Stimulated activated CD4-positive, alpha-beta T cell treated with anti-CD3 and anti-CD28 coated beads, Interleukin-1b, Interleukin-23, amount 100 ng/mL, for 1 hour (primary cell): ENCODE results near the gene LRMDA.

Experiments
- DNase-seq, 2 donors: peaks; one replicate each; pipeline ENCODE4 v3.0.0-alpha.2; 2020; ENCODE audit warnings: low read depth in 2 of 2

The LRMDA gene

DNA sequence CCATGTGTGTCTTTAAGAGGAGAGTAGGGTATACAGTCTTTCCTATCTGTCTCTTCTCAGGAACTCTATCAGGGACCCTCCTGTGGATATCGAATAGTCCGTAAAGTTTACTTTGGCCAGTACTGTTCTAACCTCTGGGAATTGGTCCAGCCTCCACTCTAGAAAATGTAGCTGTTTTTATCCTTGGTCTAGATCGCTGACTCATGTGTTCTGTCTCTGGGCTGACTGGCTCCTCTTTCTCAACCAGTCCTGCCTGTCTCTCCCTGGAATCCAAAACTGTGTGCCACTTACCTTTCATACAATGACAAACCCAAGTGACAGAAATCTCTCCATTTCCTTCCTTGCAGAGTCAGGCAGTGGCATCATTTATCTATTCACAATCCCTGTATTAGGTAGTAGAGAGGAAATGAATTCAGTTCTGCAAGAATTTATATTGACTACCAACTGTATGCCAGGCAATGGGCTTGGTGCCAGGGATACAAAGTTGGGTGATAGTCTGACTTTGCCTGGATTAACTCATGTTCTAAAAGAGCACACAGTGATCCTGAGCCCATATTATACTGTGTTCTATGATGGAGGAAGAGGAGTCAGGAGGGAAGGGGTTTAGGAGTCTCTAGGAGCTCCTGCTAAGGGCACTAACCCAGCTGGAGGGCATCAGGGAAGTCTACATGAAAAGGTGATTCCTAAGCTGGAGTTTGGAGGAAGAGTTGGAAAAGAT lies 232.7 kb downstream of the LRMDA start:
- no peak for DNase-seq

DNA sequence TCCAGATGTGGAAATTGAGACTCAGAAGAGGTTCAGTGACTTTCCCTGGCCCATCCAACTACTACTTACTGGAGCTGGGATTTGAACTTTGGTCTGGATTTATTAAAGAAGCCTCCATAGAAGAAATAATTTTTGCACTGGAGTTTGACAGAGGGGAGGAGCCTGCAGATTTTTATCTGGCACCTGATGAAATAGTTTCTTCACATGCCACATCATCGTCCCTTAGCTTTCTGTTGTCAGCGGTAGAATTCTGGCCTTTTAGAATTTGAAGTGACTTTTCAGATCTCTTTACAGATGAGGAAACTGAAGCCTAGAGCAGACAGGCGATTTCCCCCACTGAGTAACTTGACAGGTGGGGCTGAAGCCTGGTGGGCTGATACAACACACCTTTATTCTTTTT lies 233.5 kb downstream of the LRMDA start:
- no peak for DNase-seq

DNA sequence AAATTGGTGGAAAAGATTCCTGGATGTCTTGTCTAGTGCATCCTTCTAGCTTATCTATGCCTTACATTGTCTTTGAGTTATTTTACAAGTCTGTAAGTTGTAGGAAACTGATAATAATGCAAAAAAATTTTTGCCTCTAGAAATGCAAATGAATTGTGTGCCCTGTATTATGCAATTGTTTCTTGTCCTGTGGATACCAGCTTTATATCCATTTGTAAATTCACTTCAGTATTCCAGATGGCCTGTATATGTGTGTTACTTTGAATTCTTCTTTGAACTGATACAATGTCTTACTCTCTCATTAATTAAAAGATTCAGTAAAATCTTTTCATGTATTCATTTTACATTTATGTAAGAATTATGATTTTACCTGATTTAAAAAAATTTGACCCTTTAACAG lies 234.3 kb downstream of the LRMDA start:
- DNase-seq: no peak

DNA sequence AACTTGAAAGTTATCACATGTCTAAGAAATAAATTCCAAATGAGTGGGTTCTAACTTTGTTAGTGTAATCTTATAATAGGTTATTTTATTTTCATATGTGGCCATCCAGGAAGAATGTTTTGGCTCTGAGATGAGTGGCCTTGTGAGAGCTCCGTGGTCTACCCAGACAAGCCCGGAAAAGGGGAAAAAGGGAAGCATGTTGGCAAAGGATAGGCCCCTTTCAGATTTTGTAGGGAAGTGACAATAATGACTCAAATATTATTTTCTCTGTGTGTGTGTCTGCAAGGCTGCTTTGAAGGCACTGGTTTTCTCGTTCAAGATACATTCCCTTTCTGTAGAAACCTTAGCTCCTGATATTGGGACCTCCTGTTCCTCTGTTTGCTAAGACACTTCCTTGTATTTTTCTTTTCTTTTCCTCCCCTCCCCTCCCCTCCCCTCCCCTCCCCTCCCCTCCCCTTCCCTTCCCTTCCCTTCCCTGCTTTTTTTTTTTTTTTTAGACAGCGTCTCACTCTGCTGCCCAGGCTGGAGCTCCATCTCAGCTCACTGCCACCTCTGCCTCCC lies 240.8 kb downstream of the LRMDA start:
- no peak for DNase-seq

DNA sequence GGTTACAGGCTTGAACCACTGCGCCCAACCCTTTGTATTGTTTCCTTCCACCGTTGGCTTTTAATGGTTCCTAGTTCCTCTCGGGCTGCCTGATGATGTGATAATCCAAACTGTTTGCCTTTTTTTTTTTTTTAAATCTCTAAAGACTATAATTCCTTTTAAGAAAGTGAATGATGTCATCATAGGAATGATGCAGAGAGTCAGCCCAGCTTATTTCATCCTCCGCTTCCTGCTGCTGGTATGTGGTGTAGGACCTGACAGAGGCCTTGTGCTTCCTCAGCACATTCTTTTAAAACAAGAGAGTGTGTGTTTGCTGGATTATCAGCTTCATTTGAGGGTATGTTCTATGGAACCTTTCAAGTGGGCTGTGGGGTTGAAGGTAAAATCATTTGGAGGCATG lies 241.4 kb downstream of the LRMDA start:
- no peak for DNase-seq

DNA sequence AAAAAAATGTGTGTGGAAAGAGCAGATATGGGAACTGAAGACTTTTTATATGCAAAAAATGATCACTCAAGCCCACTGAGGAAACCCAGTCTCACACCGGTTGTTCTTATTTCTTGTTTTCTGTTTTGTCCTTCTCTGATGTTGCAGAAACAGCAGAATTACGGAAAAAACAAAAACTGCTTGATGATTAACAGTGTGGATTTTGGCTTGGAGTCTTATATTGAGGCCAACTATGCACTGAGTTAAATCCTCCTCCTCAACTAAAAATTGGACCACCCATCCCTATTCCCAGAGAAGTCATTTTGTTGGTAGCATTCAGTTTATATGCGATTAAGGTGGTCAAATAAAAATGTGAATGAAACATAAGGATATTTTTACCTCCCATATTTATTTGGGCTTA lies 246.1 kb downstream of the LRMDA start:
- DNase-seq: no peak

DNA sequence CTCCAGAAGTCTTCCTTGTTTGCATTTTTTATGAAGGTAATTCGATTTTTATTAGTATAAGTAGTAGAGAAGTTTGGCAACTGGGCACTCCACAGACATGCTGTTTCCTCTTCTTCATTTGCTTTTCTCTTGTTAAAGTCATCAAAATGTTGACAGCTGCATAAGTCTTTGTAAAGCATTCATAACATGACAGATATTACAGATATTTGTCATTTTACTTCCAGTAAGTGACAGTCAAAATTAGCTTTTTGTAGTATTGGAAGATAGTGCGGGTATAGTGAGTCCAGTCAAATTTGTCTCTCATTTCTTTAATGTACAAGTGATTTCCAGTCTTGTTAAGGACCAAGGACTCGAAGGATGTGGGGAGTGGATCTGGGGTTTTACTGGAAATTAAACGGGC lies 247.1 kb downstream of the LRMDA start:
- DNase-seq: no peak

DNA sequence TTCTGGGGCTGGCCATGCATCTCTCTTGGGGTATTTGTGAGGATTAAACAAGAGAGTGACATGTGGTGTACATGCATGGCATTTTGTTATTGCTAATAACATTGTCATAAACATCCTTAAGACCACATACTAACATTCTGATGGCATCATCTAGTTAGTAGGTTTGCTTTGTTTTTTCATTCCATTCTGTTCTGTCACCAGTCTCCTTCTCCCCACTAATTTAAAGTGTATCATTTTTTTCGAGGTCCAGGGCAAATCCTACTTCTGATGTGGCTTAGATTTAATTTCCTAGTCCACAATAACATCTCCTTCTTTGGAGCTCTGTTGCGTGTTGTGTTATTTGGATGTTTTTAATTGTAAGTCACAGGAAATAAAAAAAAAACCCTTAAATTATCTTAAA lies 248.1 kb downstream of the LRMDA start:
- no peak for DNase-seq

DNA sequence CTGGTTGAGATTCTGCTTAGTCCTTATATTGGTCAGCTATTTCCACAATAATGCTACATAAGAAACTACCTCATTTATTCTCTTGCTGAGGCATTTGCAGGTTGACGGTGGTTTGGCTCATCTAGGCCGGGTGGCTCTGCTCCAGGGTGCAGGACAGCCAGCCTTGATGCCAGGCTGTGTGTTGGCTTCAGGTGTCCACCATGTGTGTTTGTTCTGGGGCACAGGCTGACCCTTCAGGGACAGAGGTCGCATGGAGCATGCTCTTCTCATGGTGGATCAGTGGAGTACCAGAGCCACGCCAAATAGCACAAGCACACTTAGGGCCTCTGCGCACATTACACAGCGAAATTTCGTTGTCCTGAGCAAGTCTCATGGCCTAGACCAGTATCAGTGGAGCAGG lies 249.9 kb downstream of the LRMDA start:
- DNase-seq: no peak

DNA sequence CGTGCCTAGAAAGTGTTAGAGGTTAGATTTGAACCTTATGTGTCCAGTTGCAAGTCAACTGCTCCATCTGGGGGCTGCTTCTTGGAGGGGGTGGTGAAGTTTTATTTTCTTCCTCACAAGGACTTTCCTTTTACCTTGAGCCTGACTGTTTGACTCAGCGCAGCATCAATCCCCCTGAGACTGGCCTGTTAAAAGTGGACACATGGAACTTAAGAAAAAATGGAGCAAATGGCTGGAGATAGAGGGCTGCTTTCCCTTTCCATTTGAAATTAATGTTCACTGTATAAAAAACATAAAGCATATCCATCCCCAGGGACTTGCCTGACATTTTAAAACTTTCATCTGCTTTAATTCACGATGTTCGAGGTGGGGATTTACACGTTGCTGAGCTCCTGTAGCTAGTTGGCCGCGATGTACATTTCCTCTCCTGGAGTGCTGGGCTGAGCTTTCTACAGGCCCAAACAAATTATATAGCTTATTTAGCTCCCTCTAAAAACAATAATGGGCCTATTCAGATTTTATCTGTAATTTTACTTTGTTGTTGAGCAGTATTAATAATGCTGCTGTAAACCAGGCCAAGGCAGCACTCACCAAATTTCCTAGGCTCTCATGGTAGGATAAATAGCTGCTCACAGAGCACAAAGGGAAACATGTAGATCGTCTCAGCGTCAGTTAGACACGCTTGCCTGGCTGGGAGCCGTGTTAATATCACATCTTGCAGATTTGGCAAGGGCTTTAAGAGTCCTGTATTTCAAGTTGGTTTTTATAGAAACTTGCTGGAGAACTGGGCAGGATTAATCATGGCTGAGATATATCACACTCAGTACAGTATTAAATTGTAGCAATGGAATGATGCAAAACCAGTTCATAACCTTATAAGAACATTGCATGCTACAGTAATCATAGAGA lies 251.5 kb downstream of the LRMDA start:
- DNase-seq: no peak

DNA sequence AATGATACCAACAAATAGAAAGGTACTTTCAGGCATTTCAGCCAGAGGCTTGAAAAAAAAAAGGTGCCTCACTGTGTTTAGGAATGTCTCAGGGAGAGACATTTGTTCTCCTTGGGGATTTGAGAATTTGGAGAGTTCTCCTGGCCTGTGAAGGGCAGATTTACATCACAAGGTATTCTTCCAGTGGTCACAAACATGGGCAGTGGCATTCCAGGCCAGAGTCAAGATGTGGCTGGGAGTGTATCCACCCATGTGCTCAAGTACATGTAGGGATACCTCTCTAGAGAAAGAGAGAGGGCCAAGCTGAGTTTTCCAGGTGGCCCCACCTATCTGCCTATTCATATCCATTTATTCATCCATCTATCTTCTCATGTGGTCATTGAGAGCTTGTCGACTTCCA lies 253.8 kb downstream of the LRMDA start:
- no peak for DNase-seq

DNA sequence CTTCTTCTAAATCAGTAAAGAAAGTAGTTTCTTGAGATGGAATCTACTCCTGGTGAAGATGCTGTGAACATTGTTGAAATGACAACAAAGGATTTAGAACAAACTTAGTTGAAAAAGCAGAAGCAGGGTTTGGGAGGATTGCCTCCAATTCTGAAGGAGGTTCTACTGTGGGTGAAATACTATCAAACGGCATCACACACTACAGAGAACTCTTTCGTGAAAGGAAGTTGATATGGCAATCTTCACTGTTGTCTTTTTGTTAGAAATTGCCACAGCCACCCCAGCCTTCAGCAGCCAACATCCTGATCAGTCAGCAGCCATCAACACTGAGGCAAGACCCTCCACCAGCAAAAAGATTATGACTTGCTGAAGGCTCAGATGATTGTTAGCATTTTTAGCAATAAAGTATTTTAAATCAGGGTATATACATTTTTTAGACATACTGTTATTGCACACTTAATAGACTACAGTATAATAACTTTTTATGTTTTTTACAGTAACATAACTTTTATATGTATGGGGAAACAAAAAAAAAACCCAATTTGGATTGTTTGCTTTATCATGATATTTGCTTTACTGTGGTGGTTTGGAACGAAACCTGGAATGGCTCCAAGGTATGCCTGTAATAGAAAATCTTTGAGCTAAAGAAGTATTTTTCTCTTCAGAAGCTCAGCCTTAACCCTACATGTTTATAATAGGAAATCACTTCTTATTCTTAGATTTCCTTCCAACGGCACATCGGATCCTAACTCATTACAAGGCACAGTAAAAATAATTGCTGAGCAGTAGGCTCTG lies 257.3 kb downstream of the LRMDA start:
- no peak for DNase-seq

DNA sequence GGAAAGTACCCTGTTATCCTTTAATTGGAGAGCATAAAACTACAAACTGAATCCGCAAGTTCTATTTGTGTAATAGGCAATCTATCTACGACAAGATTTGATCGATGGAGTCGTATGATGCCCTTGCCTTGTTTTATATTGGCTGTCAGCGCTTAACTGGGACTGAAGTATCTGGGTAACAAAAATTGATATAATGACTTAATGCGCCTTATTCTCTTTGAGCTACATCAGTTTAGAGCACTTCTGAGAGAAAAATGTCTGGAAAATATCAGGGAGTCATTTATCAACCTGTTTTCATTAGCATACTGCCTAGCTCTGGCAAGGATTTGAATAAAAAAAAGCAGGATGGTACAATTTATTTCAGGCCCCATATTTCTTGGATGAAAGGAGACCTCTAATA lies 262.1 kb downstream of the LRMDA start:
- no peak for DNase-seq

DNA sequence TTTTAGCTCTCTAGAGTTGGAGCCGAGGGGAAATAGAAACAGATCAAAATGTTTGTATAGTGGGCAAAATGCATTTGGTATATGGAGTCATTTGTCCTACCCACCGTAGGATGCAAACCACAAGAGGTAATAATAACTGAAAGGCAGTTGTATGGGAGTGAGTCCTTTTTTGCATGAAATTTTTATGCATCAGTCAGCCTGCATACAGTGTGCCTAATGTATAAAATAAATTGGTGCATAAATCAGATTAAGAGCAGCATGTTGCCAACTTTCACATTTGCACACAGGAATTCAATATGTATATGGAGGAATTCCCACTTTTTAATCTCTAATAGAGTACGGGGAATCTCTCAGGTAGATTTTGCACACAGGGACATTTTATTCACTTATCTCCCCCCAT lies 262.8 kb downstream of the LRMDA start:
- DNase-seq: no peak

DNA sequence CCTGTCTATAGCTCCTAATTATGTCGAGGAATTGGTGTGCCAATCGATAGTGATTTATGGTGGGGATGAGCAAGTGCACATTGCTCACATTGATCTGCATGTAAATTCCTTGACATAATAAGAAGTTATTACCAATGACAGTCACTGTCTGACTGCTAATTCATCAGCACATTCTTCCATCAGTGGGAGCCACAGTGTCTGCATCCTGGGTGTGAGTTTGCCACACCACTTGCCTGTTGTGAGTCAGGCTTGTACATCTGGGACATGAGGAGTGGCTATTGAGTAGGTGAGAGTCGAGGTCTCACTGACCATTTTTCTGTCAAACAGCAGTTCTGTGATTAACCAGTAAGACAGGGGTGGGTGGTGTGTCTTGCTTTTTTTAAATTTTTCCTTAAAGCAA lies 263.4 kb downstream of the LRMDA start:
- no peak for DNase-seq

DNA sequence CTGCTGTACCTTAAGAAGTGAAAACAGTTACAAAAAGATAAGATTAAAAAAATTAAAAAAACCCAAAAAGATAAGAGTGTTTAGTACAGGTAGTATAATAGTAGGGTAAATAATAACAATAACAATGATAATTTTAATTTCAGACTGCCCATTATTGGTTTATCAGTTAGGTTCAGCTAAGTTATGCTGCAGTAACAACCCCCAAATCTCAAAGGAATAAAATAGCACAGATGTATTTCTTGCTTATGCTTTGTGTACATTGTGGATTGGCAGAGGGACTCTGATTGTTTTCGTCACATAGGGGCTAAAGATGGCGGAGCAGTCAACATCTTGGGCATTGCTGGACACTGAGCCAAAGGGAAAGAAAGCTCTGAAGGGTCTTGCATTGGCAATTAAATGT lies 264.6 kb downstream of the LRMDA start:
- no peak for DNase-seq

DNA sequence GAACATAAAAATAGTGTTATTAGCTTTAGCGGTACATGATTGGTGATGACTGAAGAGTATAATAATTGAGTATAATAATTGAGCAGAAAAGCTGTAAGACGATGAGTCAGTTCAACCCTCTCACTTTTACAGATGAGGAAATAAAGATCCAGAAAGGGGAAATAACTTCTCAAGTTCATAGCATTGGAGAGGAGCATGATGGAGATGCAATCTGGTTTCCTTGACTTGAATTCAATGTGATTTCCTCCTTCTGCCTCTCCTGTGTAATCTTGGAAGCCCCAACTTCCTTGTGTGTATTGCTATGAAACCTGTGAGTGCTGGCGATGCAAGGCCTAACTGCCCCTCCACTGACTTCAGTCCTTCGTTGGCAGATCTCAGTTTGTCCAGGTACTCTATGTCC lies 265.1 kb downstream of the LRMDA start:
- DNase-seq: no peak

DNA sequence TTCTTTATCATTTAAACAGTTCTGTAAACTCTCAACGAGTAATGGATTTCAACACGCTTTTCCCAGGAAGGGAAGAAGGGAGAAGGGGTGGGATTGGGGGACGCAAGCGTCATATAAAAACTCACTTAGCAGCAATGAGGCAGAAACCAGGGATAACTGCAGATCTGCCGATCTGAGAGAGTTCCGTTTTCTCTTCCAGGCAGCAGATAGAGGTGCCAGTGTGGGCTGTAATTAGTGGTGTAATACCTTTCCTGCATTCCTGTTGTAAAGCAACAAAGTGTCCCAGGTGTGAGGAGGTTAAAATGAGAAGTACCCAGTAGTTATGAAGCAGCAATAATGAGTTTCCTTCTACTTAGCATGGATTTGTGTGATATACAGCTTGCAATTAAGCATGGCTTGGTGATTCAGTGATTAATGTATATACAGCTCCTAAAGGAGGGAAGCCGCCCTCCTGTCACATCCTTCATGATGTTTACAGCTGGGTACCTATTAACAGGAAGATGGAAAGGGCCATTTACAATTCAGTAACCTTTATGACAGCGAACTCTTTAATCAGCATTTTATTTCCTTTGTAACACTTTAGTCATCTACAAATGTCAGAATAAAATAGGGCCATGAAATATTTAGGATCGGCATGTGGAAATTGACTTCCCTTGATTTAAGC lies 271.9 kb downstream of the LRMDA start:
- DNase-seq: no peak

DNA sequence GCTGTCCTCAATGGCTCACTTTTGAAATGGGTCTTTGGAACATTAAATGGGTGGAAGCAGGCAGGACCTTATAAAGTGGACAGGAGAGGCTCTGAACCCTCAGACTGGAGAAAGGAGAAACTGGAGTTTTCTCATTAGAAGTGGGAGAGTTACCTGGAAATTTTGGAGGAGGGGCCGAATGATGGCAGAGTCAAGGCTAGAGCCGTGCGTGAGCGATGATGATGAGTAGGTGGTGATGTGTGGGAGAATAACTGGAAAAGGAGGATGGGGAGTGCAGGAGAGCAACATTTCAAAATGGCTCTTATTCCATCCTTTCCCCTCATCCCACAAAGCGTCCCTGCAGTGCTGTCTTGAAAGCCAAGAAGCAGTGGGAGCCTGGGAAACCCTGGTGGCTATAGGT lies 274.0 kb downstream of the LRMDA start:
- no peak for DNase-seq

DNA sequence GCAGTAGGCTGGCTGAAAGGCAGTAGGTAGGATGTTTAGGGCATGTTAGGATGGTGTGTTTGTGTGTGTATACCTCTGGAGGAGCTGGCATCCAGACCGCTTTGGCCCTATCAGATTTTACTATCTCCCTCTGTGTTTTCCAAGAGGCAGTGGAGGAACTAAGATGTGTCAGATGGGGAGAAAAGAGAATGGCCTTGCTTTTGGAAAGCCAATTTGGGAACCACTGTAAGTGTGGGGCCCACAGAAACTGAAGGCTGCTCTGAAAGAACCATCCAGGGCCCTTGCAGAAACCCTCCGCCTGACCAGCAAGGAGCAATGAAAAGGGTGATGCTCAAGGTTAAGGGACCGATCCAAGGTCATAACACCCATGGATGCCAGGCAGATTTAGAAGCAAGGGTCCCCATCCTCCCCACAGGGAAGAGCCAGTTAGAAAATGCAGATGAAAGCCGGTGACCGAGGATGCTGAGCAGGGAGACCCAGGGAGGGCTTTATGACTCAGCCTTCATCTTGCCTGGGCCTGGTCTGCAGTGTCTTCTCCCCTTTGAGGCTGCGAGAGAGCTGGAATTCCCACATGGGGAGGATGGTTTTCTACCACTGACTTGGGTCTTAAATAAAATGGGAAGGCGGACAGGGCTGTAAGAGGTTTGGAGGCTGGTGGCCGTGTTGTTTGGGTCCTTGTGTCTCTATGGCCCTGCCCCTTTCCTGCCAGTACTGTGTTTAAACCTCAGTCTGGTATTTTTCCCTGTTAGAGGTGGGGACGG lies 275.8 kb downstream of the LRMDA start:
- no peak for DNase-seq

DNA sequence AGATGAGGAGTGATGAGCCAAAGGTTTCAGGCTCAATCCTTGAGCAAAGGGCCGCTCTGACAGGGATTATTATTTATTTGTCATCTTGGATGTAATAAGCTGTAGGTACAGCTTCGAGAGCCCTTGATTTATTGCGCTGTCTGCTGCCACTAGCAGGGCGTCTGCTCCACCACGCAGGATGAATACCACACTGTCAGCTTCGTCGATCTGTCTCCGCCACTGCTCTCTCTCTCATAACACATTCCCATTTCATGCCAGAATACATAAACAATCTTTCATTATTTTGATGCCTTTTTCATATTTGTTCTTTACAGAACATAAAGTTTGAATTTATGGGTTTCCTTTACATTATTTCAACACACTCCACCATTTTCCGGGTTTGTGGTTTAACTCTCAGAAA lies 276.6 kb downstream of the LRMDA start:
- no peak for DNase-seq
